Endothelial cell of umbilical vein (primary cell): Measurements from ENCODE around the gene WRNIP1. TPM values are rescaled to one million over a fixed set of nuclear protein-coding genes. Genes with fewer than 3 reads are reported as not detected.
"Not testable (repeated sequence)": the region's sequence is repeated elsewhere in the genome, so short reads cannot be mapped to it uniquely, and the experiment has no call there.

ENCODE experiments used
- BruUV-seq: library from RNA; stranded (reverse); fragments of 400-500 nt; replicated peaks from 2 replicates; lab custom pipeline; 2021; lab: Mats Ljungman, UMichigan
- CTCF ChIA-PET: fragments of 300-600, 350-600 bp; sonication (Branson Sonifier 250); formaldehyde crosslinking; loops from one replicate; lab custom pipeline; 2021; ENCODE audit warnings: antibody characterized with exemption, inconsistent platforms; lab: Charles Lee
- POLR2A ChIA-PET: fragments of 300-600, 350-600 bp; sonication (Branson Sonifier 250); formaldehyde crosslinking; loops from one replicate; lab custom pipeline; 2021; ENCODE audit warnings: antibody characterized with exemption, inconsistent platforms; lab: Charles Lee
- DNase-seq: peaks from one replicate; pipeline ENCODE4 v3.0.0-alpha.2; 2011; ENCODE audit warnings: low read depth, low spot score
- FAIRE-seq: peaks from 2 replicates; lab custom pipeline; 2011; peaks lifted over from hg19 to GRCh38; lab: Jason Lieb, UNC
- H2AFZ ChIP-seq: 2 replicates; pipeline ENCODE4 v1.6.0; 2012; ENCODE audit warnings: low read depth, low read length, control low read depth, inconsistent platforms
- H3K27ac ChIP-seq: 2 replicates; pipeline ENCODE4 v1.5.1; 2011; ENCODE audit warnings: low read depth, mild to moderate bottlenecking, control low read depth, low read length, moderate library complexity; ENCODE audit not compliant: insufficient read depth
- H3K27me3 ChIP-seq, 2 experiments: 2 replicates each; pipeline versions ENCODE4 v1.6.0 to v1.6.1; 2011; ENCODE audit warnings: low read length in 2 of 2, mixed read lengths in 1 of 2; ENCODE audit not compliant: control insufficient read depth in 2 of 2, insufficient read depth in 2 of 2
- H3K36me3 ChIP-seq, 2 experiments: 2 replicates in 1 of 2; 3 replicates in 1 of 2; pipeline ENCODE4 v1.5.1; 2011; ENCODE audit warnings: low read length in 2 of 2, mild to moderate bottlenecking in 1 of 2, moderate library complexity in 1 of 2; ENCODE audit not compliant: control insufficient read depth in 2 of 2, insufficient read depth in 2 of 2; ENCODE audit errors: extremely low read depth in 1 of 2
- H3K4me1 ChIP-seq: 3 replicates; pipeline ENCODE4 v1.5.1; 2011; ENCODE audit warnings: mild to moderate bottlenecking, low read length; ENCODE audit not compliant: control insufficient read depth, insufficient read depth; ENCODE audit errors: extremely low read depth
- H3K4me2 ChIP-seq: 2 replicates; pipeline ENCODE4 v1.6.1; 2011; ENCODE audit warnings: low read length, control low read depth, mixed read lengths; ENCODE audit not compliant: insufficient read depth
- H3K4me3 ChIP-seq, 3 experiments: fragments of 200-600 bp in 1 of 3; sonication (generic), shearing (Covaris generic) in 1 of 3; replicated peaks in 1 of 3; 2 replicates each; pipeline ENCODE4 v1.5.1; 2011 to 2016; ENCODE audit warnings: control low read depth in 3 of 3, low read length in 3 of 3, mild to moderate bottlenecking in 2 of 3, inconsistent platforms in 1 of 3, low read depth in 1 of 3, moderate library complexity in 1 of 3; ENCODE audit not compliant: insufficient read depth in 1 of 3
- H3K79me2 ChIP-seq: 2 replicates; pipeline ENCODE4 v1.6.0; 2012; ENCODE audit warnings: low read length, inconsistent platforms; ENCODE audit not compliant: control insufficient read depth, insufficient read depth
- H3K9ac ChIP-seq: replicated peaks from 2 replicates; pipeline ENCODE3; 2011; ENCODE audit warnings: low read length, control low read depth; ENCODE audit not compliant: insufficient read depth; ENCODE audit errors: extremely low read depth
- H3K9me1 ChIP-seq: replicated peaks from 3 replicates; pipeline ENCODE4 v1.6.0; 2011; ENCODE audit warnings: mild to moderate bottlenecking, low read length; ENCODE audit not compliant: control insufficient read depth, insufficient read depth; ENCODE audit errors: extremely low read depth
- H3K9me3 ChIP-seq: replicated peaks from 2 replicates; pipeline ENCODE4 v1.5.1; 2012; ENCODE audit warnings: low read length, inconsistent platforms; ENCODE audit not compliant: control insufficient read depth, insufficient read depth
- H4K20me1 ChIP-seq: replicated peaks from 2 replicates; pipeline ENCODE3; 2011; ENCODE audit warnings: mild to moderate bottlenecking, low read length; ENCODE audit not compliant: control insufficient read depth, insufficient read depth; ENCODE audit errors: extremely low read depth
- EZH2 ChIP-seq: IDR thresholded peaks from 2 replicates; pipeline ENCODE4 v1.6.1; 2012; ENCODE audit warnings: borderline replicate concordance, low read depth, mild to moderate bottlenecking, moderate library complexity, low read length, inconsistent platforms; ENCODE audit not compliant: severe bottlenecking
- FOS ChIP-seq: IDR thresholded peaks from 2 replicates; pipeline ENCODE4 v1.6.1; 2011; ENCODE audit warnings: mild to moderate bottlenecking, low read length, moderate library complexity, borderline replicate concordance; ENCODE audit not compliant: insufficient read depth
- GATA2 ChIP-seq: IDR thresholded peaks from 2 replicates; pipeline ENCODE4 v1.7.0; 2011; ENCODE audit warnings: low read depth, mild to moderate bottlenecking, moderate library complexity, mixed read lengths, low read length; ENCODE audit not compliant: insufficient read length, insufficient read depth
- JUN ChIP-seq: IDR thresholded peaks from 2 replicates; pipeline ENCODE4 v1.6.1; 2011; ENCODE audit warnings: borderline replicate concordance, low read depth; ENCODE audit not compliant: insufficient read length, insufficient read depth
- MYC ChIP-seq: IDR thresholded peaks from one replicate; pipeline ENCODE4 v1.6.1; 2011; ENCODE audit warnings: mild to moderate bottlenecking, low read depth, low read length
- POLR2A ChIP-seq: IDR thresholded peaks from 2 replicates; pipeline ENCODE4 v1.6.1; 2012; ENCODE audit warnings: low read depth, mild to moderate bottlenecking, control low read depth, low read length
- POLR2AphosphoS5 ChIP-seq: IDR thresholded peaks from 2 replicates; pipeline ENCODE4 v1.6.1; 2012; ENCODE audit warnings: low read depth, mild to moderate bottlenecking, control low read depth, low read length, moderate library complexity; ENCODE audit not compliant: insufficient read depth
- dilution Hi-C: fragments of 300-500 bp; cut with MboI; formaldehyde crosslinking; loops from one replicate; pipeline ENCODE4 v1.15.0; 2019; ENCODE audit warnings: low sequenced_read_pairs; ENCODE audit not compliant: extremely low pct_ligation_motif_present
- intact Hi-C: fragments of 100-400 bp; cut with micrococcal nuclease; formaldehyde crosslinking; loops from one replicate; pipeline ENCODE4 v1.10.0; 2022
- polyA plus RNA-seq, 4 experiments: library from polyadenylated mRNA; depleted of rRNA in 3 of 4; stranded (reverse) in 3 of 4; unstranded in 1 of 4; fragments of >200 nt; gene quantifications; 2 replicates each; pipeline versions ENCODE4 v1.2.1 to v1.2.3, GENCODE V29; 2011 to 2012; ENCODE audit warnings: missing spikeins in 1 of 4
- total RNA-seq: library from RNA; stranded (reverse); gene quantifications from 2 replicates; pipeline ENCODE4 v1.2.3, GENCODE V29; 2021
- TF ChIP-seq, protein P1 (sequence below): IDR thresholded peaks from 2 replicates; pipeline ENCODE4 v1.6.1; 2011; ENCODE audit not compliant: insufficient read depth, insufficient read length
- TF ChIP-seq, protein P2 (sequence below), 2 donors: IDR thresholded peaks; 1 replicate in 1 of 2; 2 replicates in 1 of 2; pipeline ENCODE4 v1.5.1; 2011; ENCODE audit warnings: low read length in 2 of 2, mild to moderate bottlenecking in 2 of 2, moderate library complexity in 2 of 2, control low read depth in 1 of 2, inconsistent platforms in 1 of 2, low read depth in 1 of 2; ENCODE audit not compliant: insufficient read depth in 1 of 2; ENCODE audit errors: extremely low read depth in 1 of 2

Gene WRNIP1
- total and polyA plus RNA-seq, 2 donors (not counting 3 experiments of a cell fraction or from before 2014, with no cell fraction given): 50.1 to 68.9 TPM

DNA sequence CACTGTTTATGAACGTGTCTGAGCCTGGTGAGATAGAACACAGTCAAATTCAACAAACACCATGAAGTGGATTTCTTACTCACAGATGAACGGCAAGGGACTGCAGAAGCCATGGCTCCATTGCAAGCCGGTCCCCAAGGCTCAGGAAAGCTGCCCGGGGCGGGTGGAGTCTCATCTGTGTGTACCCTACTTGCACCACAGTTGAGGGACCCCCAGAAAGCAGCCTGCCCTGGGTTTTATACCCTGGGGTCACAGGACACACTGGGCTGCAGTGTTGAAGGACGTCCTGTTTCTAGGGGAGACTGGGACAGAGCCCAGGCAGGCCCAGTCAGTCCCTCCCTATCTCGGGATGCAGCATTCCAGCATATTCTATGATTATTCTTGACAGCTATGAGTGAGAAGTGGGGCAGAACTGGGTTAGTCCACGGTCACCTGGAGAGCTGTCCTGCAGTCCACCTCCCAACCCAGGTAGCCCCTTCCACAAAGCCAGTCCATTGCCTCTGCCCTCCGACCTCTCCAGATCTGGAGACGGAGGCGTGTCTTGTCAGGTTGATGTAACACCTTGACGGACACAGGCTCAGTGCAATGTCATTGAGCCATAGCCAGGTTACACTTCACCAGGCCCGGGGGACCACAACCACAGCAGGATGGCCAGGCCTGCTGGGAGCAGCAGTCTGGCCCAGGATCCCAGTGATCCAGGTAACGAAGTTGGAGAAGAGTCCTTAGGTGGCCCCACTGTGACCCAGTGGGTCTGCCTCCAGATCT, 35.5 kb downstream of the WRNIP1 start:
- Histone ChIP-seq H3K27me3 (no peaks in the 10 kb centered on the region), H3K4me2 (no peak overlapping the region), H3K9ac (no peak overlapping the region), H3K36me3 (no peaks in the 10 kb centered on the region), H3K79me2 (no peaks in the 10 kb centered on the region), H3K4me1 (peaks cover 19% of the 10 kb centered on the region), H4K20me1 (no peaks in the 10 kb centered on the region), H3K4me3 (no peak overlapping the region), H3K9me3 (no peaks in the 10 kb centered on the region), H3K9me1 (no peaks in the 10 kb centered on the region), H3K27ac (no peak overlapping the region), H2AFZ (no peak overlapping the region)
- CTCF ChIA-PET: interaction anchor here (0.6 to 2.0 kb wide), 3 partner anchors 9 to 1276 kb away, joined by 3 to 12 read pairs (median 3); no protein-coding TSS in a partner anchor
- POLR2A ChIA-PET: no interaction called here
- BruUV-seq: no TSS peak
- no peak for TF ChIP-seq EZH2
- TF ChIP-seq POLR2AphosphoS5: no peak
- TF ChIP-seq, protein P1, sequence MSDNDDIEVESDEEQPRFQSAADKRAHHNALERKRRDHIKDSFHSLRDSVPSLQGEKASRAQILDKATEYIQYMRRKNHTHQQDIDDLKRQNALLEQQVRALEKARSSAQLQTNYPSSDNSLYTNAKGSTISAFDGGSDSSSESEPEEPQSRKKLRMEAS: no peak
- no peak for TF ChIP-seq MYC
- TF ChIP-seq POLR2A: no peak
- TF ChIP-seq GATA2: no peak
- TF ChIP-seq, protein P2, sequence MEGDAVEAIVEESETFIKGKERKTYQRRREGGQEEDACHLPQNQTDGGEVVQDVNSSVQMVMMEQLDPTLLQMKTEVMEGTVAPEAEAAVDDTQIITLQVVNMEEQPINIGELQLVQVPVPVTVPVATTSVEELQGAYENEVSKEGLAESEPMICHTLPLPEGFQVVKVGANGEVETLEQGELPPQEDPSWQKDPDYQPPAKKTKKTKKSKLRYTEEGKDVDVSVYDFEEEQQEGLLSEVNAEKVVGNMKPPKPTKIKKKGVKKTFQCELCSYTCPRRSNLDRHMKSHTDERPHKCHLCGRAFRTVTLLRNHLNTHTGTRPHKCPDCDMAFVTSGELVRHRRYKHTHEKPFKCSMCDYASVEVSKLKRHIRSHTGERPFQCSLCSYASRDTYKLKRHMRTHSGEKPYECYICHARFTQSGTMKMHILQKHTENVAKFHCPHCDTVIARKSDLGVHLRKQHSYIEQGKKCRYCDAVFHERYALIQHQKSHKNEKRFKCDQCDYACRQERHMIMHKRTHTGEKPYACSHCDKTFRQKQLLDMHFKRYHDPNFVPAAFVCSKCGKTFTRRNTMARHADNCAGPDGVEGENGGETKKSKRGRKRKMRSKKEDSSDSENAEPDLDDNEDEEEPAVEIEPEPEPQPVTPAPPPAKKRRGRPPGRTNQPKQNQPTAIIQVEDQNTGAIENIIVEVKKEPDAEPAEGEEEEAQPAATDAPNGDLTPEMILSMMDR (IDR thresholded peaks at IDR 0.05; ENCODE audit: extremely low read depth in 1 of 2, insufficient read depth in 1 of 2, low read depth in 1 of 2, low read length in 2 of 2): no peak
- no peak for TF ChIP-seq FOS
- TF ChIP-seq JUN: no peak
- DNase-seq (no peak), FAIRE-seq (no peak)
- dilution Hi-C loops: no loop called here
- intact Hi-C loops: no loop called here

DNA sequence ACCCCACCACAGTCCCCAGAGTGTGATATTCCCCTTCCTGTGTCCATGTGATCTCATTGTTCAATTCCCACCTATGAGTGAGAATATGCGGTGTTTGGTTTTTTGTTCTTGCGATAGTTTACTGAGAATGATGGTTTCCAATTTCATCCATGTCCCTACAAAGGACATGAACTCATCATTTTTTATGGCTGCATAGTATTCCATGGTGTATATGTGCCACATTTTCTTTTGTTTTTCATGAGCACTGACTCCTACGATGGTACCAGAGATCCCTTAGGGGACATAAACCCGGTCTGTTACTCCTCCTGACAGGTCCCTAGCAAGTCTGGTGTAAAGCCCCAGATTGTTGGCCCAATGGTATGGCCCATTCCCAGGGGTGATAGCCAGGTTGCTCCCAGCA, 36.5 kb downstream of the WRNIP1 start:
- dilution Hi-C loops, H3K9ac ChIP-seq, FAIRE-seq, H3K4me3 ChIP-seq, H3K27me3 ChIP-seq, H4K20me1 ChIP-seq, H3K9me3 ChIP-seq, intact Hi-C loops, POLR2A ChIA-PET, DNase-seq, H3K4me2 ChIP-seq, H3K27ac ChIP-seq, BruUV-seq, H3K9me1 ChIP-seq, CTCF ChIA-PET, H3K79me2 ChIP-seq, H3K36me3 ChIP-seq, H2AFZ ChIP-seq: not testable (repeated sequence)
- H3K4me1 ChIP-seq: peaks cover 23% of the 10 kb centered on the region
